Nephron progenitor cell (in vitro differentiated cells): Measurements from ENCODE around the gene RHOU.

Experiments used
- DNase-seq: peaks from one replicate; pipeline ENCODE4 v3.0.0; 2021
- H3K27ac Mint-ChIP-seq: 2 replicates; pipeline ENCODE4 v1.8.0; 2021; ENCODE audit warnings: mild to moderate bottlenecking, moderate library complexity, mixed read lengths
- H3K27me3 Mint-ChIP-seq: 2 replicates; pipeline ENCODE4 v1.8.0; 2021; ENCODE audit warnings: mild to moderate bottlenecking, low read depth, mixed read lengths; ENCODE audit not compliant: poor library complexity
- H3K36me3 Mint-ChIP-seq: 2 replicates; pipeline ENCODE4 v1.8.0; 2021; ENCODE audit warnings: low read depth, mixed read lengths
- H3K4me1 Mint-ChIP-seq: 2 replicates; pipeline ENCODE4 v1.8.0; 2021; ENCODE audit warnings: mixed read lengths
- H3K4me3 Mint-ChIP-seq: 2 replicates; pipeline ENCODE4 v1.8.0; 2021; ENCODE audit warnings: mild to moderate bottlenecking, moderate library complexity, mixed read lengths
- H3K9me3 Mint-ChIP-seq: 2 replicates; pipeline ENCODE4 v1.8.0; 2021; ENCODE audit warnings: mild to moderate bottlenecking, moderate library complexity, mixed read lengths
- TF ChIP-seq, protein P1 (sequence below): fragments of 200-600 bp; sonication (generic); IDR thresholded peaks from 2 replicates; pipeline ENCODE4 v1.5.0; 2021; ENCODE audit warnings: antibody characterized with exemption

RHOU gene

DNA sequence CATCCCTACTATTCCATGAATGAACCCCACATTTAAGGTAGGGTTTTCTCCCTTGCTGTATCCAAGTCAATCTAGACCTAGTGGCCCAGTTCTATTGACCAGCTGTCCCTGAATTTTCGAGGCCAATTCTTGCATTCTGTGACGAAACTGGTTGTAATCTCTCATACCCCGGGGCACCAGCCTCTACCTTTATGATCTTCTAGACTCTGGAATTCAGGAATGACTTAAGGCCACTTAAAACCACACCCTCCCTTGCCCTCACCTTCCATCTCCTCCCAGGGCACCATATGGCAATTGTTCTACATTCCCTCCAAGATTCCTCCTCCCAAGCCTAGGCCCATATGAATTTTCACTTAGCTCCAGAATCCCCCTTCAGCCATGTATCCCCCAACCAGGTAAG is 48.9 kb downstream of the RHOU start:
- H3K27ac Mint-ChIP-seq: no peak overlapping the region
- no peak overlapping the region for H3K4me3 Mint-ChIP-seq
- H3K36me3 Mint-ChIP-seq: no peaks in the 10 kb centered on the region
- H3K9me3 Mint-ChIP-seq: no peaks in the 10 kb centered on the region
- DNase-seq: no peak
- peaks cover 3% of the 10 kb centered on the region for H3K27me3 Mint-ChIP-seq
- H3K4me1 Mint-ChIP-seq: peaks cover 28% of the 10 kb centered on the region
- TF ChIP-seq, protein P1, sequence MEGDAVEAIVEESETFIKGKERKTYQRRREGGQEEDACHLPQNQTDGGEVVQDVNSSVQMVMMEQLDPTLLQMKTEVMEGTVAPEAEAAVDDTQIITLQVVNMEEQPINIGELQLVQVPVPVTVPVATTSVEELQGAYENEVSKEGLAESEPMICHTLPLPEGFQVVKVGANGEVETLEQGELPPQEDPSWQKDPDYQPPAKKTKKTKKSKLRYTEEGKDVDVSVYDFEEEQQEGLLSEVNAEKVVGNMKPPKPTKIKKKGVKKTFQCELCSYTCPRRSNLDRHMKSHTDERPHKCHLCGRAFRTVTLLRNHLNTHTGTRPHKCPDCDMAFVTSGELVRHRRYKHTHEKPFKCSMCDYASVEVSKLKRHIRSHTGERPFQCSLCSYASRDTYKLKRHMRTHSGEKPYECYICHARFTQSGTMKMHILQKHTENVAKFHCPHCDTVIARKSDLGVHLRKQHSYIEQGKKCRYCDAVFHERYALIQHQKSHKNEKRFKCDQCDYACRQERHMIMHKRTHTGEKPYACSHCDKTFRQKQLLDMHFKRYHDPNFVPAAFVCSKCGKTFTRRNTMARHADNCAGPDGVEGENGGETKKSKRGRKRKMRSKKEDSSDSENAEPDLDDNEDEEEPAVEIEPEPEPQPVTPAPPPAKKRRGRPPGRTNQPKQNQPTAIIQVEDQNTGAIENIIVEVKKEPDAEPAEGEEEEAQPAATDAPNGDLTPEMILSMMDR: no peak

DNA sequence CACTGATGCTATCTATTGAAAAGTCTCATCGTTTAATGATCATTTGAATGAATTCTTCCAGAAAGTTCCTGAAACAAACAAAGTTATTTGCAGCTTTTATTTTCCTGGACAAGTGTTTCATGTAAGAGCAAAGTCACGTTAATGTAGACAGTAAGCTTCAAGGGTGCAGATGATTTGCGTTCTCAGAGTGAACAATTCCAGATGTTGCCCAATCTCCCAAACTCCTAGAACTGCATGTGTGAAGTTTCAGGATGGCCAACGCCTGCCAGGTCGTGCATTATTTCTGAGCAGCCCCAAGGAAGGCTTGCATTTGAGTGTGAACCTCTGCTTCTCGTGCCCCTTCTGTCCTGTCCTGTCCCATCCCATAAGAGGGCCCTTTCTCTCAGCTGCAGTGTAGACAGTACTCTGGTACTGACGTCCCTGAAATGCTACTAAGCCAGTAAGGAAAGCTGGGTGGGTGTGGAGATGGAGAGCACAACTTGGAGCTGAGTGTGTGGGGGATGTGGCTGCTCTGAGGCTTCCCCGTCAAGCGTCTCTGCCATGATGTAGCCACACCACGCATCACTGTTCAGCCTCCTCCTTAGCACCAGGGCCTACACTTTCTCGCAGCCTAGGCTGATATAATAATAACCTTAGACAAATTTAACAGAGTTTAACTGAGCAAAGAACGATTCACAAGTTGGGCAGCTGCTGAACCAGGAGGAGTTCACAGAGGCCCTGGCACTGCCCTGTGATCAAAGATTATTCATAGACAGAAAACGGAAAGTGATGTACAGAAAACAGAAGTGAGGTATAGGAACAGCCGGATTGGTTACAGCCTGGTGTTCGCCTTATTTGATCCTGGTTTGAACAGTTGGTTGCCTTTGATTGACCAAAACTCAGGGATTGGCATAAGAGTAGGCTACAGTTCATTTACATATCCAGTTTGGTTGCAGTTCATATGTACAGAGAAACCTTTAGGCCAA is 50.4 kb downstream of the RHOU start:
- Mint-ChIP-seq H3K4me1 (peaks cover 31% of the 10 kb centered on the region), H3K9me3 (no peaks in the 10 kb centered on the region), H3K4me3 (no peak overlapping the region), H3K27ac (no peak overlapping the region), H3K27me3 (peaks cover 3% of the 10 kb centered on the region), H3K36me3 (no peaks in the 10 kb centered on the region)
- DNase-seq: no peak
- TF ChIP-seq, protein P1: no peak

DNA sequence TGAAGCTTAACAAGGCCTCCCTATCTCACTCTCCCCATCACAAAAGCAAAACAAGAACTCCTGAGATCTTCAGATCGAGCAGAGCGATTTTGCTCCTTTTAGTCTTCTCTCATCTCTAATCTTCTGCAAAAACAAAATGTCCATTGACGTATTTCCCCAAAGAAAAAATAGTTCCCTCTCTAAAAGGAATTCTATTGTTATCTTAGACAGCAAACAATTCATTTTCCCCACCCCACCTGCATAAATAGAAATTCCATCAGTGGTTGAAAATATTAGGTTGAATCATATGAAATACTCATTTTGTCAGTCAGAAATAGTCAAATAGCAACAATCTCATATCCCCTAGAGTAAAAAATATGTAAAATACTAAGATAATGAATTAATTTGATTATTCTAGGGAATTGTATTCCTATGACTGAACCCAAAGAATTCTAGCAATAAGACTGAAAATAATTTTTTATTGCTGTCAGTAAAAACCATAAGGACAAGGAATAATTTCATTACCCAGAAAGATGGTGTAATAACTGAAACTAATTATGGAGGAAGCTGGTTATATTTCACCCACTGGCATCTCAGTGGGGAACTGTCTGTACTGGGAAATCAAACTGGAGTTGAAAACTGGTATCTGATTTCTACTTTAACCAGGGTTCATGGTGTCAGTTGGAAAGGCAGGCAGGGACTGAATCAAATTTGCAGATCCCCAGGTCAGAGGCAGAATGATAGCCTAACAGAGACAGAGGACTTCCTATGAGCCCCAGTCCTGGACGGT is 51.3 kb downstream of the RHOU start:
- Mint-ChIP-seq H3K36me3 (no peaks in the 10 kb centered on the region), H3K4me3 (no peak overlapping the region), H3K27me3 (peaks cover 3% of the 10 kb centered on the region), H3K4me1 (peaks cover 37% of the 10 kb centered on the region), H3K9me3 (no peaks in the 10 kb centered on the region), H3K27ac (no peak overlapping the region)
- no peak for DNase-seq
- TF ChIP-seq, protein P1: no peak

DNA sequence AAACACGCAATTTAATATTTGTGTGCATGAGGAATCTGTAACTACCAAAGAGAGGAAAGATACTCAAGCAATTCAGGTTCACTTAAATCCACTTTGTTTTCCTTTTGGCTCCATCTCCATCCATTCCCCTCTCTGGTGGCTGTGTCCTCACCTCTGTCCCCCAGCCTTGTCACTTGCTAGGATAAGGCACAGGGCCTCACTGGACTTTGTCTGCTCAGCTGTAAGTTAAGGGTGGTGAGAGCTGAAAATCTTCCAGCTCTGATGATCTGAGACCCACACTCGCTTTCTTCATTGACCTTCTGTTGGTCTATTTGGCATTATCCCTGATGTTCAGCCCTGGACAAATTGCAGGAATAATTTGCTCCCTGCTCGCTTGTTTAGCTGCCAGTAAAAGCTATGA is 56.5 kb downstream of the RHOU start:
- TF ChIP-seq, protein P1: no peak
- DNase-seq: no peak
- Mint-ChIP-seq H3K9me3 (no peaks in the 10 kb centered on the region), H3K27me3 (peaks cover 2% of the 10 kb centered on the region), H3K36me3 (no peaks in the 10 kb centered on the region), H3K27ac (no peak overlapping the region), H3K4me3 (no peak overlapping the region), H3K4me1 (peaks cover 23% of the 10 kb centered on the region)

DNA sequence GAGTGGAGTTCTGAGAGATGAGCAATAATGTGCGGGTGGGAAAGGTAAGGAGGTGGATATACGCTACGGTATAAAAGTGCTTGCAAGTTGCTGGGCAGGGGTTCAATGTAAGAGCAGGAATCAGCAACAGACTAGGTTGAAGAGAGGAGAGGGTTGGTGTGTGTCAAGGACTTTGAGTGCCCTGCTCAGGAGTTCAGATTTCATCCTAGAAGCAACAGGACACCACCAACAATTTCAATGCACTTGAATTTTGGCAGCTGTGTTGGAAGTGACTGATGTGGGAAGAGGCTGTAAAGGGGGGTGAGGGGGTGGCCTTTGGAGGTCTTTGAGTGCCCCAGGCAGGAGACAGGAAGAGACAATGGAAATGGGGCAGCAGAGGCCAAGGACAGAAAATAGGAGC is 57.3 kb downstream of the RHOU start:
- Mint-ChIP-seq H3K27me3 (peaks cover 2% of the 10 kb centered on the region), H3K9me3 (no peaks in the 10 kb centered on the region), H3K4me3 (no peak overlapping the region), H3K4me1 (peaks cover 21% of the 10 kb centered on the region), H3K36me3 (no peaks in the 10 kb centered on the region), H3K27ac (no peak overlapping the region)
- TF ChIP-seq, protein P1: no peak
- no peak for DNase-seq
